ENCODE results near the gene CCR3. TPM values are rescaled to one million over a fixed set of nuclear protein-coding genes. Genes with fewer than 3 reads are reported as not detected.

CCR3 gene
- total RNA-seq, 1 donor, result not detected

- TF ChIP-seq CTCF (IDR thresholded peaks at IDR 0.05; ENCODE audit: insufficient read depth, low read length), result no peak
- DNase-seq (ENCODE audit: low read depth), result no peak
- H3K4me3 ChIP-seq (ENCODE audit: low read depth, low read length), result no peak overlapping the region
These were observed 24.0 kb upstream of the CCR3 start for GRCh38 chr3:46218196-46218709.

GRCh38 chr3:46221391-46221790 lies 20.9 kb upstream of the CCR3 start:
- H3K4me3 ChIP-seq (ENCODE audit: low read depth, low read length), result no peak overlapping the region
- no peak for DNase-seq (ENCODE audit: low read depth)
- TF ChIP-seq CTCF (IDR thresholded peaks at IDR 0.05; ENCODE audit: insufficient read depth, low read length), result no peak

- H3K4me3 ChIP-seq (ENCODE audit: low read depth, low read length), result no peak overlapping the region
- TF ChIP-seq CTCF (IDR thresholded peaks at IDR 0.05; ENCODE audit: insufficient read depth, low read length), result no peak
- DNase-seq (ENCODE audit: low read depth), result no peak
These were observed 20.3 kb upstream of the CCR3 start for GRCh38 chr3:46221938-46222337.

- DNase-seq (ENCODE audit: low read depth), result no peak
- TF ChIP-seq CTCF (IDR thresholded peaks at IDR 0.05; ENCODE audit: insufficient read depth, low read length), result no peak
- H3K4me3 ChIP-seq (ENCODE audit: low read depth, low read length), result no peak overlapping the region
These were observed 19.7 kb upstream of the CCR3 start for GRCh38 chr3:46222435-46223161.

DNA sequence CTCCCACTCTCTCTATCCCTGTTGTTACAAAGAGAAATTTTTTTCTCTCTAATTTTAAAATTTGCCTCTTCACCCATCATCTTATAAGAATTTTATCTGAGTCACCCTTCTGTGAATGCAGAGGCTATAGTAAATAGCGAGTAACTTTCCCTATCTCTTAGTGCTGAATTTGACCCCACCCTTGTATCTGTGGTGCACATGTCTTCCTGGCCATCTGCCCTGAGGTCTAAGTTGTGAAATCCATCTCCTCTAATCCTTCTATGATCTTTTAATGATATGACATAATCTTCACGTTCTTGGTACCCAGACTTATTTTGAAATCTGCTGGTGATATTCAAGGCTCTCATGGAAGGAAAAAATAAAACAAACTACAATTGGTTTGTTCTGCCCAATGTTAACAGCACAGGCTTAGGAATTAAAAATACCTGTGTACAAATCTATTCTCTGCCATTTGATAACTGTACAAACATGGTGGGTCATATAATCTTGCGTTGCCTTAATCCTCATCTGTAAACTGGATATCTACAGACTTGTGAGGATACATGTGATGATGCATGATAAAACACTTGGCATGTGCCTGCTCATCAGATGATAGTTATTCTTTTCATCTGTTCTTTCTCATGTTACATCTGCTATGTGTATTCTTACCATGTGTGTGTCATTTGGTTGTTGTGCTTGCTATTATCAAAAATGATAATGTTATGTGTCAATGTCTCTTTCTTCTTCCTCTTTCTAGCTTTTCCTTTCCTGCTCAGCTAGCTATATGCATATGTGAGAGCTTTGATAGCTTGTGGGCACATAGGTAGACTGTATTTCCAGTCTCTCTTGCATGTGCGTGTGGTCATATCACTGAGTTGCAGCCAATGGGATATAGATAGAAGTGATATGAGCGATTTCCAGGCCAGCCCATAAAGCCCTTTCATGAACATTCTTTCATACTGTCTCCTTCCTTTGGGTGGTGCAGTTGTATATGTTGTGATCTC lies 13.7 kb upstream of the CCR3 start:
- DNase-seq (ENCODE audit: low read depth), result peak; percentile 65
- no peak overlapping the region for H3K4me3 ChIP-seq (ENCODE audit: low read depth, low read length)
- TF ChIP-seq CTCF (IDR thresholded peaks at IDR 0.05; ENCODE audit: insufficient read depth, low read length), result no peak

GRCh38 chr3:46231323-46231722 lies 10.9 kb upstream of the CCR3 start:
- no peak for TF ChIP-seq CTCF (IDR thresholded peaks at IDR 0.05; ENCODE audit: insufficient read depth, low read length)

More at GRCh38 chr3:46231323-46231722, 10.9 kb upstream of the CCR3 start:
- no peak for DNase-seq (ENCODE audit: low read depth)
- H3K4me3 ChIP-seq (ENCODE audit: low read depth, low read length), result no peak overlapping the region
